HEK293 (cell line): ENCODE results near the gene KIT.
A peak's percentile ranks its signal among the peaks of the same experiment; 100 is the strongest.

Experiments
- CTCF ChIA-PET: fragments of 350-600 bp; formaldehyde crosslinking; extraction: SDS; loops from one replicate; lab custom pipeline; 2021; ENCODE audit warnings: antibody characterized with exemption; lab: Yijun Ruan, JAX
- POLR2A ChIA-PET: fragments of 300-600 bp; formaldehyde crosslinking; extraction: SDS; loops from one replicate; lab custom pipeline; 2020; ENCODE audit warnings: antibody characterized with exemption, inconsistent platforms; lab: Yijun Ruan, JAX
- H3K27ac ChIP-seq: fragments of 200-500 bp; sonication (Bioruptor generic); 2 replicates; pipeline ENCODE4 v1.5.1; 2014; ENCODE audit warnings: low read depth, low read length, control low read depth, inconsistent platforms; ENCODE audit errors: extremely low read depth
- H3K36me3 ChIP-seq, 2 experiments: fragments of 200-500 bp in 1 of 2; sonication (Bioruptor generic) in 1 of 2; 1 replicate in 1 of 2; 2 replicates in 1 of 2; pipeline ENCODE4 v1.5.1; 2014 to 2017; ENCODE audit warnings: inconsistent platforms in 2 of 2, low read length in 2 of 2; ENCODE audit not compliant: control insufficient read depth in 2 of 2, insufficient read depth in 1 of 2
- H3K4me1 ChIP-seq: fragments of 200-500 bp; sonication (Bioruptor generic); 2 replicates; pipeline ENCODE4 v1.5.1; 2014; ENCODE audit warnings: mild to moderate bottlenecking, low read length, inconsistent platforms; ENCODE audit not compliant: control insufficient read depth, insufficient read depth
- H3K4me3 ChIP-seq: 2 replicates; pipeline ENCODE4 v1.5.1; 2011; ENCODE audit warnings: low read depth, mild to moderate bottlenecking, control low read depth, low read length, moderate library complexity
- H3K9me3 ChIP-seq: fragments of 200-500 bp; sonication (Bioruptor generic); 2 replicates; pipeline ENCODE4 v1.5.1; 2014; ENCODE audit warnings: low read depth, low read length, inconsistent platforms; ENCODE audit not compliant: control insufficient read depth, insufficient read depth
- ATF2 ChIP-seq: fragments of 450-650 bp; formaldehyde crosslinking; IDR thresholded peaks from 2 replicates; pipeline ENCODE4 v1.5.1; 2016; ENCODE audit warnings: missing biosample characterization, missing genetic modification characterization, low read depth
- BCL11B ChIP-seq: fragments of 450-650 bp; formaldehyde crosslinking; IDR thresholded peaks from 2 replicates; pipeline ENCODE4 v1.5.1; 2016; ENCODE audit warnings: low read depth, missing biosample characterization, missing genetic modification characterization
- MEIS1 ChIP-seq: sonication (generic); formaldehyde crosslinking; IDR thresholded peaks from 2 replicates; pipeline ENCODE4 v1.8.1; 2022; ENCODE audit warnings: missing genetic modification reagents, mild to moderate bottlenecking, borderline replicate concordance
- SP2 ChIP-seq: fragments of 450-650 bp; formaldehyde crosslinking; IDR thresholded peaks from 2 replicates; pipeline ENCODE4 v1.5.1; 2016; ENCODE audit warnings: missing biosample characterization, missing genetic modification characterization
- ZNF112 ChIP-seq: fragments of 450-650 bp; formaldehyde crosslinking; IDR thresholded peaks from 2 replicates; pipeline ENCODE4 v1.5.0; 2017; ENCODE audit warnings: missing biosample characterization, missing genetic modification characterization
- ZNF132 ChIP-seq: fragments of 450-650 bp; formaldehyde crosslinking; IDR thresholded peaks from 2 replicates; pipeline ENCODE4 v1.5.1; 2017; ENCODE audit warnings: missing biosample characterization, missing genetic modification characterization, borderline replicate concordance
- ZNF138 ChIP-seq: fragments of 450-650 bp; formaldehyde crosslinking; IDR thresholded peaks from 2 replicates; pipeline ENCODE4 v1.5.1; 2016; ENCODE audit warnings: missing biosample characterization, missing genetic modification characterization, borderline replicate concordance
- ZNF16 ChIP-seq: fragments of 450-650 bp; formaldehyde crosslinking; IDR thresholded peaks from 2 replicates; pipeline ENCODE4 v1.5.1; 2016; ENCODE audit warnings: low read depth, missing biosample characterization, missing genetic modification characterization
- ZNF211 ChIP-seq: fragments of 450-650 bp; formaldehyde crosslinking; IDR thresholded peaks from 2 replicates; pipeline ENCODE4 v1.5.1; 2016; ENCODE audit warnings: low read depth, missing biosample characterization, missing genetic modification characterization
- ZNF24 ChIP-seq: fragments of 450-650 bp; formaldehyde crosslinking; IDR thresholded peaks from 2 replicates; pipeline ENCODE4 v1.5.1; 2016; ENCODE audit warnings: missing biosample characterization, missing genetic modification characterization
- ZNF248 ChIP-seq: fragments of 450-650 bp; formaldehyde crosslinking; IDR thresholded peaks from 2 replicates; pipeline ENCODE4 v1.5.1; 2017; ENCODE audit warnings: missing biosample characterization, missing genetic modification characterization
- ZNF266 ChIP-seq: fragments of 450-650 bp; formaldehyde crosslinking; IDR thresholded peaks from 2 replicates; pipeline ENCODE4 v1.5.1; 2016; ENCODE audit warnings: missing biosample characterization, missing genetic modification characterization, low read depth
- ZNF274 ChIP-seq, 2 experiments: fragments of 200-500 bp in 1 of 2; fragments of 450-650 bp in 1 of 2; sonication (Bioruptor generic) in 1 of 2; formaldehyde crosslinking in 1 of 2; IDR thresholded peaks; 2 replicates each; pipeline versions ENCODE4 v1.5.1 to v1.6.1; 2014 to 2016; ENCODE audit warnings: borderline replicate concordance in 1 of 2, inconsistent platforms in 1 of 2, low read length in 1 of 2, missing biosample characterization in 1 of 2, missing genetic modification characterization in 1 of 2
- ZNF302 ChIP-seq: fragments of 450-650 bp; formaldehyde crosslinking; IDR thresholded peaks from 2 replicates; pipeline ENCODE4 v1.5.1; 2016; ENCODE audit warnings: missing biosample characterization, missing genetic modification characterization, low read depth
- ZNF394 ChIP-seq: fragments of 450-650 bp; formaldehyde crosslinking; IDR thresholded peaks from 2 replicates; pipeline ENCODE4 v1.5.1; 2016; ENCODE audit warnings: missing biosample characterization, missing genetic modification characterization, mild to moderate bottlenecking, moderate library complexity, borderline replicate concordance
- ZNF426 ChIP-seq: fragments of 450-650 bp; formaldehyde crosslinking; IDR thresholded peaks from 2 replicates; pipeline ENCODE4 v1.5.1; 2017; ENCODE audit warnings: missing biosample characterization, missing genetic modification characterization, mild to moderate bottlenecking, inconsistent platforms, moderate library complexity
- ZNF548 ChIP-seq: fragments of 450-650 bp; formaldehyde crosslinking; IDR thresholded peaks from 2 replicates; pipeline ENCODE4 v1.5.1; 2016; ENCODE audit warnings: missing biosample characterization, missing genetic modification characterization
- ZNF558 ChIP-seq: fragments of 450-650 bp; formaldehyde crosslinking; IDR thresholded peaks from 2 replicates; pipeline ENCODE4 v1.5.1; 2016; ENCODE audit warnings: missing biosample characterization, missing genetic modification characterization
- ZNF561 ChIP-seq: fragments of 450-650 bp; IDR thresholded peaks from 2 replicates; pipeline ENCODE4 v1.5.1; 2018; ENCODE audit warnings: missing biosample characterization, missing genetic modification characterization, borderline replicate concordance
- ZNF654 ChIP-seq: fragments of 450-650 bp; formaldehyde crosslinking; IDR thresholded peaks from 2 replicates; pipeline ENCODE4 v1.5.1; 2016; ENCODE audit warnings: low read depth, missing biosample characterization, missing genetic modification characterization
- ZNF677 ChIP-seq: fragments of 450-650 bp; IDR thresholded peaks from 2 replicates; pipeline ENCODE4 v1.5.0; 2018; ENCODE audit warnings: missing biosample characterization, mild to moderate bottlenecking, missing genetic modification characterization, moderate library complexity
- ZXDB ChIP-seq: fragments of 450-650 bp; formaldehyde crosslinking; IDR thresholded peaks from 2 replicates; pipeline ENCODE4 v1.5.1; 2016; ENCODE audit warnings: missing biosample characterization, missing genetic modification characterization
- TF ChIP-seq, protein P1 (sequence below): fragments of 450-650 bp; formaldehyde crosslinking; IDR thresholded peaks from 2 replicates; pipeline ENCODE4 v1.5.1; 2016; ENCODE audit warnings: missing biosample characterization, missing genetic modification characterization
- TF ChIP-seq, protein P2 (sequence below): sonication (generic); formaldehyde crosslinking; IDR thresholded peaks from 2 replicates; pipeline ENCODE4 v1.8.1; 2022; ENCODE audit warnings: mild to moderate bottlenecking, moderate library complexity, missing genetic modification reagents
- TF ChIP-seq, protein P3 (sequence below): fragments of 450-650 bp; formaldehyde crosslinking; conservative IDR thresholded peaks from 2 replicates; pipeline ENCODE4 v1.5.1; 2016; ENCODE audit warnings: low read depth, missing biosample characterization, missing genetic modification characterization

Gene KIT

GRCh38 chr4:54664400-54664799, 6.6 kb downstream of the KIT start:
- CTCF ChIA-PET: interaction anchor here (1.3 kb wide), 1 partner anchor 12 kb away, joined by 3 read pairs; no protein-coding TSS in a partner anchor
- H3K36me3 ChIP-seq: no peaks in the 10 kb centered on the region
- POLR2A ChIA-PET: no interaction called here
- no peak for TF ChIP-seq ZNF211
- TF ChIP-seq ZNF561 (tag by site-specific recombination): no peak
- no peak for TF ChIP-seq ZNF24 (tag by site-specific recombination)
- TF ChIP-seq ZXDB (tag by site-specific recombination): 0 out of 2 replicates have a peak, but pooled peaks have one; percentile 17
- no peak for TF ChIP-seq MEIS1
- TF ChIP-seq ZNF112 (tag by site-specific recombination): no peak
- TF ChIP-seq ZNF548 (tag by site-specific recombination): no peak
- no peak for TF ChIP-seq ZNF16
- no peak for TF ChIP-seq ZNF248
- TF ChIP-seq ZNF302: no peak
- no peak for TF ChIP-seq ZNF266 (tag by site-specific recombination)
- no peak for TF ChIP-seq ZNF132 (tag by site-specific recombination)
- TF ChIP-seq ZNF426 (tag by site-specific recombination): peak; percentile 53
- TF ChIP-seq ZNF394 (tag by site-specific recombination): peak; percentile 83
- TF ChIP-seq, protein P1, sequence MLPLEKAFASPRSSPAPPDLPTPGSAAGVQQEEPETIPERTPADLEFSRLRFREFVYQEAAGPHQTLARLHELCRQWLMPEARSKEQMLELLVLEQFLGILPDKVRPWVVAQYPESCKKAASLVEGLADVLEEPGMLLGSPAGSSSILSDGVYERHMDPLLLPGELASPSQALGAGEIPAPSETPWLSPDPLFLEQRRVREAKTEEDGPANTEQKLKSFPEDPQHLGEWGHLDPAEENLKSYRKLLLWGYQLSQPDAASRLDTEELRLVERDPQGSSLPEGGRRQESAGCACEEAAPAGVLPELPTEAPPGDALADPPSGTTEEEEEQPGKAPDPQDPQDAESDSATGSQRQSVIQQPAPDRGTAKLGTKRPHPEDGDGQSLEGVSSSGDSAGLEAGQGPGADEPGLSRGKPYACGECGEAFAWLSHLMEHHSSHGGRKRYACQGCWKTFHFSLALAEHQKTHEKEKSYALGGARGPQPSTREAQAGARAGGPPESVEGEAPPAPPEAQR (tag by site-specific recombination): no peak
- TF ChIP-seq, protein P2, sequence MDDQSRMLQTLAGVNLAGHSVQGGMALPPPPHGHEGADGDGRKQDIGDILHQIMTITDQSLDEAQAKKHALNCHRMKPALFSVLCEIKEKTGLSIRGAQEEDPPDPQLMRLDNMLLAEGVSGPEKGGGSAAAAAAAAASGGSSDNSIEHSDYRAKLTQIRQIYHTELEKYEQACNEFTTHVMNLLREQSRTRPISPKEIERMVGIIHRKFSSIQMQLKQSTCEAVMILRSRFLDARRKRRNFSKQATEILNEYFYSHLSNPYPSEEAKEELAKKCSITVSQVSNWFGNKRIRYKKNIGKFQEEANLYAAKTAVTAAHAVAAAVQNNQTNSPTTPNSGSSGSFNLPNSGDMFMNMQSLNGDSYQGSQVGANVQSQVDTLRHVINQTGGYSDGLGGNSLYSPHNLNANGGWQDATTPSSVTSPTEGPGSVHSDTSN (CRISPR knock-in tag): no peak
- no peak for TF ChIP-seq ZNF677 (tag by site-specific recombination)
- no peak for TF ChIP-seq SP2
- TF ChIP-seq ZNF138 (tag by site-specific recombination): 0 out of 2 replicates have a peak, but pooled peaks have one; percentile 44
- TF ChIP-seq ZNF274 (IDR thresholded peaks at IDR 0.05; ENCODE audit: low read length): no peak
- no peak for TF ChIP-seq ZNF274 (tag by site-specific recombination; IDR thresholded peaks at IDR 0.05; ENCODE audit: borderline replicate concordance)
- TF ChIP-seq, protein P3, sequence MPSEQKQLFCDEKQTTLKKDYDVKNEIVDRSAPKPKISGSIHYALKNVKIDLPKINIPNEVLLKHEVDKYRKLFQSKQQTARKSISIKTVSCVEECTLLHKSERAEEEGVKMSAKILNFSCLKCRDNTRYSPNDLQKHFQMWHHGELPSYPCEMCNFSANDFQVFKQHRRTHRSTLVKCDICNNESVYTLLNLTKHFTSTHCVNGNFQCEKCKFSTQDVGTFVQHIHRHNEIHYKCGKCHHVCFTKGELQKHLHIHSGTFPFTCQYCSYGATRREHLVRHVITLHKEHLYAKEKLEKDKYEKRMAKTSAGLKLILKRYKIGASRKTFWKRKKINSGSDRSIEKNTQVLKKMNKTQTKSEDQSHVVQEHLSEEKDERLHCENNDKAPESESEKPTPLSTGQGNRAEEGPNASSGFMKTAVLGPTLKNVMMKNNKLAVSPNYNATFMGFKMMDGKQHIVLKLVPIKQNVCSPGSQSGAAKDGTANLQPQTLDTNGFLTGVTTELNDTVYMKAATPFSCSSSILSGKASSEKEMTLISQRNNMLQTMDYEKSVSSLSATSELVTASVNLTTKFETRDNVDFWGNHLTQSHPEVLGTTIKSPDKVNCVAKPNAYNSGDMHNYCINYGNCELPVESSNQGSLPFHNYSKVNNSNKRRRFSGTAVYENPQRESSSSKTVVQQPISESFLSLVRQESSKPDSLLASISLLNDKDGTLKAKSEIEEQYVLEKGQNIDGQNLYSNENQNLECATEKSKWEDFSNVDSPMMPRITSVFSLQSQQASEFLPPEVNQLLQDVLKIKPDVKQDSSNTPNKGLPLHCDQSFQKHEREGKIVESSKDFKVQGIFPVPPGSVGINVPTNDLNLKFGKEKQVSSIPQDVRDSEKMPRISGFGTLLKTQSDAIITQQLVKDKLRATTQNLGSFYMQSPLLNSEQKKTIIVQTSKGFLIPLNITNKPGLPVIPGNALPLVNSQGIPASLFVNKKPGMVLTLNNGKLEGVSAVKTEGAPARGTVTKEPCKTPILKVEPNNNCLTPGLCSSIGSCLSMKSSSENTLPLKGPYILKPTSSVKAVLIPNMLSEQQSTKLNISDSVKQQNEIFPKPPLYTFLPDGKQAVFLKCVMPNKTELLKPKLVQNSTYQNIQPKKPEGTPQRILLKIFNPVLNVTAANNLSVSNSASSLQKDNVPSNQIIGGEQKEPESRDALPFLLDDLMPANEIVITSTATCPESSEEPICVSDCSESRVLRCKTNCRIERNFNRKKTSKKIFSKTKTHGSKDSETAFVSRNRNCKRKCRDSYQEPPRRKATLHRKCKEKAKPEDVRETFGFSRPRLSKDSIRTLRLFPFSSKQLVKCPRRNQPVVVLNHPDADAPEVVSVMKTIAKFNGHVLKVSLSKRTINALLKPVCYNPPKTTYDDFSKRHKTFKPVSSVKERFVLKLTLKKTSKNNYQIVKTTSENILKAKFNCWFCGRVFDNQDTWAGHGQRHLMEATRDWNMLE (tag by site-specific recombination): peak; percentile 73
- TF ChIP-seq ZNF558 (tag by site-specific recombination): no peak
- TF ChIP-seq BCL11B (tag by site-specific recombination): no peak
- TF ChIP-seq ZNF654 (tag by site-specific recombination): 0 out of 2 replicates have a peak, but pooled peaks have one; percentile 15
- no peak for TF ChIP-seq ATF2 (tag by site-specific recombination)

More at GRCh38 chr4:54664400-54664799, 6.6 kb downstream of the KIT start:
- Histone ChIP-seq H3K9me3 (no peaks in the 10 kb centered on the region), H3K4me1 (peaks cover 5% of the 10 kb centered on the region; the same call in 1 of the 2 replicates), H3K27ac (no peak overlapping the region), H3K4me3 (no peak overlapping the region)
